Inflammatory macrophage treated with lipopolysaccharide for 1 hour (primary cell): Measurements from ENCODE around the gene FSCN2.
A peak's percentile ranks its signal among the peaks of the same experiment; 100 is the strongest.

ENCODE experiments used
- DNase-seq, 2 donors: peaks; one replicate each; pipeline ENCODE4 v3.0.0-alpha.2; 2020 to 2022

FSCN2 gene

DNA sequence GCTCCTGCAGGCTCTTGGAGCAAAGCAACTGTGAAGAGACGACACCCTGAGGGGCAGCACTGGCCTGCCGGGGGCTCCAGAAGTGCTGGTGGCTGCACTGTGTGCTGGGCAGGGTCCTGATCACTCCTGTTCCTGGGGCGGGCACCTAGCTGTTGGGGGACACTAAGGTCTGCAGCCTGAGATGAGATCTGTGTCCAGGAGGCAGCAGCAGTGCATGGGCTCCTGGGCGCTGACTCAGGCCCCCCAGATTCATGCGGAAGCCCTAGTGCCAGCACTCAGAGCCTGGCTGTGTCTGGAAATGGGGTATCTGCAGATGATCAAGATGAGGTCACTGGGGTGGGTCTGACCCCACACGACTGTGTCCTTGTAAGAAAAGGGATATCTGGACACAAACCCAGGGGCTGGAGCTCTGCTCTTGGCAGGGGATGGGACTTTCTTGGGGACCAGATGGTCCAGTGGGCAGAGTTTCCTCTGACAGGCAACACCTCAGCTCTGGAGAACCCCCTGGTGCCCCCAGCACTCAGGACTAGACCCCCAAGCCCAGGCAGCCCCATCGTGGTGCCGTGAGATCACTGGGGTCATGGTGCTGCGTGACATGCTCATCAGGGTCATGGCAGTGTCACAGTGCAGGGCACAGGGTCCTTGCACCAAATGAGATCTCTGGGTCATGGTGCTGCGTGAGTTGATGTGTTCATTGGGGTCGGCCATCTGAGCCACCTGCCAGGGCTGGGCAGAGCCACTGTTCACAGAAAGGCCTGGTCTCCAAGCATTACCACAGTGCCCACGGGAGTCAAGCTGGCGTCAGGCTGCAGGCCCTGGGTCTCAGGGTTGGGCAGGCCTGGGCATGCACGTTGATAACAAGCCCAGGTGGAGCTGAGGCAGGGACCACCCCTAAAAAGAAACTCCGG lies 14.5 kb downstream of the FSCN2 start:
- DNase-seq, result no peak

DNA sequence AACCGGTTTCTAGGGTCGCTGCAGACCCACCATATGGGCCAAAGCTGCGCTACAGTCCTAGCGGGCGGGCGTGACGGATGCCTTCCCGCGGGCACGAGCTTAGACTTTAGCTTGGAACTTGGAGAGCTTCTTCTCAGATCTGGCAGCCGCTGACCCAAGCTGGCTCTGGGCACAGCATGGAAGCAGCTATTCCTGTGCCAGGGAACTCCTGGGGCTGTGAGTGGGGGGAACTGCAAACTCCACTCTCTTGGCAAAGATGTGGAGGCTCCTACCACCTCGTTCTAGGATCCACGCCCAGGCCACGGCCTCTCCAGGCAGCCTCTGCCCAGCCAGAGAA lies 15.1 kb downstream of the FSCN2 start:
- DNase-seq, result no peak

DNA sequence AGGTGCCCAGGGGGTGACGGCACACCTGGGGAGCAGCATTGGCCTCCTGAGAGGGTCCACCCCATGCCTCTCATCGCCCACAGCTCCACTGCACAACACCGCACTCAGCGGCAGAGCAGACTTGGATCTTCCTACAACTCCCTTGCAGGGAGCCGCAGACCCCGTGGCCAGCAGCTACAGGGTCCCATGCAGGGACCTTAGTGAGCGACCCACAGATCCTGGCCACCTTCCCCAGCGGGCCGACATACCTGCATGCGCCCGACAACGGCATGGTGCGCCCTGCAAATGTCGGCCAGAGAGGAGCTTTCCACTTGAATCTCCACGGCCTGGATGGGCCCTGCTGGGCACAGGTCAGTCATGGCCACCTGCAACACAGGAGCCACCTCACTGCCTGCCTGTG lies 15.6 kb downstream of the FSCN2 start:
- no peak for DNase-seq

DNA sequence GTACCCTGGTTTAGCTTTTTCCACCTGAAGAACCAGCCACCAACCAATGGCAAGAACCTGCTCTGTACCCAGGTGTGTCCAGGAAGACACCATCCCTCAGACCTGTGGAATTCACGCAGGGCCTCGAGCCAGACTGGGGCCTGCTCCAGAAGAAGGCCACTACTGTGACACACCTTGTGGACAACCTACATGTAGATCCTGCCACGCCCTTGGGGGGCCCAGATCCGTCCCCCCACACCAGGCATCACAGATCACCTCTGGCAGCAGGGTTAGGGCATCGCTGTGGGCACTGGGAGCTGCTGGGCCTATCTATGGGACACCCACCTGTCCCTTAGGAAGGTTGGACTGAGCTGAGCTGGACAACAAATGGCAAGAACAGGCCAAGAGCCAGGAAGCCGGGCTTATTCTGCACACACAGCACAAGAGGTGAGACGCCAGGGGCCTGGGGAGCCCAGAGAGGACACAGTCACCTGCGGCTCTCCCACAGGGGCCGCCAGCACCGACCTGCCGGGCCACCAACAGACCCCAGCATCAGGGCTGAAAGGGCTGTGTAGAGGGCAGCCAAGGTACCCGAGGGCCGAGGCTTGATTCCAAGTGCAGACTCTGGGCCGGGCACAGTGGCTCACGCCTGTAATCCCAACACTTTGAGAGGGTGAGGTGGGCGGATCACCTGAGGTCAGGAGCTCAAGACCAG lies 16.3 kb downstream of the FSCN2 start:
- DNase-seq, result no peak

- DNase-seq, result no peak
These were observed 17.2 kb downstream of the FSCN2 start for GRCh38 chr17:81545160-81545949.

- no peak for DNase-seq
These were observed 18.9 kb downstream of the FSCN2 start for GRCh38 chr17:81546906-81547613.

- no peak for DNase-seq
These were observed 19.4 kb downstream of the FSCN2 start for GRCh38 chr17:81547614-81547982.

DNA sequence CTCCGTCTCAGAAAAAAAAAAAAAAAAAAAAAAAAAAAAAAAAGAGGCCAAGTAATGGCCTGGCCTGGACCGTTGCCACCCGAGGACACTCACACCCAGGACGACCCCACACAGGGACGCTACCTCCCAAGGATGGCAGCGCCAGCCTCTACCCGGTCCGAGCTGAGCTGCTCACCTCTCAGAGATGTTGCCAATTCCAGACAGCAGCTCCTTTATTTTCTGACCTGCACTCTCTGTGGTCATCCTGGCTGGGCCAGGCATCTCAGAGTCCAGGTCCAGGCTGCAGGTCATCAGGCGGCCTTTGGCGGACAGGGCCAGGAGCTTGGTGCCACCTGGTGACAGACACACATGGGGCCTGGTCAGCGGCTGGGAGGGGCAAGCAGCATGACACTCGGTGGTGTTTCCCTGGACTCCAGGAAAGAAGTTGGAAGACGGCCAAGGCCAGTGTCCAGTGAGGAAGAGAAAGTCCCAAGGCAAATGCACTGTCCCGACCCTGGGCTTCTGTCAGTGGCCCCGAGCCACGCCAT lies 20.9 kb downstream of the FSCN2 start:
- no peak for DNase-seq

GRCh38 chr17:81549826-81550225 lies 21.6 kb downstream of the FSCN2 start:
- no peak for DNase-seq

GRCh38 chr17:81550285-81550684 lies 22.1 kb downstream of the FSCN2 start:
- DNase-seq, result no peak

DNA sequence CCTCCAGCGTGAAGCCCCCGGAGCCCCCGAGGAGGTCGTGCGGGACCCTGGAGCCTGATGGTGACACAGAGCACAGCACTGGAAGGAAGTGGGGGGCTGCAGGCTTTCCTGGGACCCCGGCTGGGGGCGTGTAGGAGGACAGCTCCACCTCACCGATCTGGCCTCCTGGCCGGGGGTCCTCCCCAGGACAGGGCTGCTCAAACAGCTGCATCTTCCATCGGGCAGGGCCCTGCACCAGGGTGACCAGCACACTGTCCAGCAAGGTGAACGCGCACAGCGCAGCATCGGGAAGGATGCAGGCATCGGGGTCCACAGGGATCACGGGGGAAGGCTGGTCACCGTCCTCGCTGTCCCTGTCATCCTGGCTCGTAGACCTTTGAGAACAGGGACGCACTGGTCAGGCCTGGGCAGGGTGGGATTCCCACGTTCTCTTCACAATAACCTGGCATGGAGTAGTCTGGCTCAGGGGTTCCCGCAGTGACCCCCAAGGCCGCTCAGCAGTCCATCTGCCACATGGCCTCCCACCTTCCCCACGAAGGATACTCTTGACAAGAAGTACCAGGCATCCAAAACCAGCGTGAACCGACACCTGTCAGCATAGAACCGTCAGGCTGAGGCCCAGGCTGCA lies 22.8 kb downstream of the FSCN2 start:
- DNase-seq, result no peak

DNA sequence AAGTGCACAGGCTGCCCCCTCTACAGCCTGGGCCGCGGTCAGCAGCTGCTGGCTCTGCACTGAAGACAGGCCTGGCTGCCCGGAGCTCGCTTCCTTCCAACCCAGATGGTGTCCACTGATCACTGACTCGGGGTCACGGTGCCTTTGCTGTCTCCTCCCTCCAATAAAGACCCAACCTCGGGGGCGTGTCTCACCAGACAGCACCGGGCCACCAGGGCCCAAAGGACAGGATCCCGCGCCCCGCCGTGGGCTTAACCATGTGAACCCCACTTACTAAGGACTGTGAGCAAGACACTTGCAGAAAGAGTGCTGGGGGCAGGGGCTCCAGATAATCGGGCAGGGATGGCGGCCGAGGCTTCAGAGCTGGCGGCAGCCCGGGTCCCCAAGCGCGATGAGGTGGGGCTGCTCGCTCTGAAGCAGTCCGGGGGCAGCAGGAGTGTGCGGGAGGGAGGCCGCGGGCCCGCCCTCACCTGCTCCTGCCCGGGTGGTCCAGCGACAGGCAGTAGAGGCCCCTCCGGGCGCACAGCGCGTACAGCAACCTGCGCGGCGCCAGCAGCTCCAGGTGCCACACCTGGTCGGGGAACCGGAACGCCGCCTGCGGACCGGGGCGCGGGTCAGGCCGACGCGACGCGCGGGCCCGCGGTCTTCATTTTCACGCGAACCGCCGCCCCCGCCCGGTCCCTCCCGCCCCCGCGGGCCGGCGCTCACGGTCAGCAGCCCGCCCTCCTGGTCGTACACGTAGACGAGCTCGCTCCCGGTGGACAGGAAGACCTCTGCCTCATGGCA lies 23.5 kb downstream of the FSCN2 start:
- DNase-seq, result no peak

DNA sequence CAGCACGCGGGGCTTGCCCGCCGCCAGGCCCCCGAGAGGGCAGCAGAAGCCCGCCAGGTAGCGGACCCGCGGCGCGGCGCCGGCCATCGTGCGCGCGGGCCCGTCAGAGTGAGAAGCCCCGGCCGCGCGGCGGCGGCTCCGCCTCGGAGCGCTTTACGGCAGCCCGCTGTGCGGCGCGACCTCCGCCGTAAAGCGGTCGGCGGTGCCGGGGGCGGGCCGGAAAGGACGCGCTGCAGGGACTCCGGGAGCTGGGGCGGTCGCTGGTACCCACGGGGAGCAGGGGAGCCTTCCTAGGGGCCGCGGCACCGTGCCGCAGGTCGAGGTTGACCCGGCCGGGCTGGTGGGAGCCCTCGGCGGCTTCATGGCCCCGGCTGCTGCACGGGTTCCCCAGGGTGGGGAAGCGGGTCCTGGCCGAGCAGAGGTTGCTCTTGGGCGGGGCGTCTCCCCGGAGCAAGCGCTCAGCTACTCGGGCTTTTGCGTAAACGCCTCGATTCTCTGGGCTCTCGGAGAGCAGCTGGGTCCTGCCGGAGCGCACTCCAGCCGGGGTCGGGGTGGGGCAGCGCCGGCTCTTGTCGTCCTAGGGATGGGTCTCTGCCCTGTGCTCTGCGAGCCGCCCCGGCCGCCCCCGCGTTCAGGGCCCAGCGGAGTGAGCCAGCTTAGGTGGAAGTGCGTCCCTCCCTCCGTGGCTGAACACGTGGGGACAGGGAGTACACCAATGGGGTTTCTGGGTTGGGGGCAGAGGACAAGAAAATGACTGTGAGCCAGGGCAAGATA lies 24.3 kb downstream of the FSCN2 start, which contains the start of gene FAAP100:
FAAP100 (minus strand) TSS at position 110 of the 774 bp plus-strand sequence; CDS start at position 87, 23 bp downstream.
- peak; percentile 76 to 87 for DNase-seq

DNA sequence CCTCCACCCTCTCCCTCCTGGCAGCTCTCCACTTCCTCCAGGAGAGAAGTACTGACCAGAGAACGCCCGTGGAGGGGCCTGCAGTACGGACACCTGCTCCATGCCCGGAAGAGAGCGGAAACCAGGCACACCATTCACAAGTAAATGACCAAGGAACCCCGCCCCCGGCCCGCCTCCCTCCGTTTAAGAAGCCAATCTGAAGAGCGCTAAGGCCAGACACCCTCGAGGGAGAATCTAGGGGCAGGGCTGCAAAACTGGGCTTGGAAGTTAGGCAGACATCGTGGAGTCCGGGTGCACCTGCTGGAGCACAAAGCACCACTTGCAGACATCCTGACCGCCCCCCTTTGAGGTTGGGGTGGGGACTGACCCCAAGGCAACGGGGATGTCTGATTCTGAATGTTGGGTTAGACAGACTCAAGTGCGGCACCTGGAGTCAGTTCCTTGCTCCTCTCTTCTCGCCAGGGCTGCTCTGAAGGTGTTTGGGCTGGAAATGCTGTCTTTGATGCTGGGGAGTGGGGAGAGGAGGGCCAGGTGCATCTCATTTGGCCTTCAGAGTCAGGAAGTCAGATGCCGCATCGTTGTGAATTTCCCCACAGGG lies 24.9 kb downstream of the FSCN2 start:
- peak; percentile 72 to 81 for DNase-seq

DNA sequence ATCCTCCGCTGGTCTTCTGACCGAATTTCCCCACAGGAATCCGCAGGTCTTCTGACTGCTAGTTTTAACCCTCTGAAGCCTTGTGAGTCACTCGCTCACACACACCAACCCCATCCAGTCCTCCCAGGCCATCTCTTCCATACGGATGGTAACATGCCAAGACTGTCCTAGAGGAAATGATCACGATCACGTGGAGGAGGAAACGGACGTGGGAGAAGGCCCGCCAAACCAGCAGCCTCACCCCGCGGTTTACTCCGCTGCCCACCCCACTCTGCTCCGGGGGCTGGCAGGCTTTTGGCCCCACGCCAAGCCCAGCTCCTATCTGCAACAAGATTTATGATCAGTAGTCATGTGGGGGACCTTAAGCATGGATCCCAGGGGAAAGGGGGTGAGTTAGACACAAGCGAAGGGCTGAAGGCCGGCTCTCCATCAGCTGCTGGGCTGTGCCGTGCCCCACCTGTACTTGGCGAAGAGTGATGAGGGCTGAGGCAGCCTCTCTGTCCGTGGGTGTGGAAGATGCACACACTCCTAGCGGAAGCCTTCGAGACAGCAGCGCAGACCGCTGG lies 25.5 kb downstream of the FSCN2 start:
- DNase-seq, result peak; percentile 56 to 77

DNA sequence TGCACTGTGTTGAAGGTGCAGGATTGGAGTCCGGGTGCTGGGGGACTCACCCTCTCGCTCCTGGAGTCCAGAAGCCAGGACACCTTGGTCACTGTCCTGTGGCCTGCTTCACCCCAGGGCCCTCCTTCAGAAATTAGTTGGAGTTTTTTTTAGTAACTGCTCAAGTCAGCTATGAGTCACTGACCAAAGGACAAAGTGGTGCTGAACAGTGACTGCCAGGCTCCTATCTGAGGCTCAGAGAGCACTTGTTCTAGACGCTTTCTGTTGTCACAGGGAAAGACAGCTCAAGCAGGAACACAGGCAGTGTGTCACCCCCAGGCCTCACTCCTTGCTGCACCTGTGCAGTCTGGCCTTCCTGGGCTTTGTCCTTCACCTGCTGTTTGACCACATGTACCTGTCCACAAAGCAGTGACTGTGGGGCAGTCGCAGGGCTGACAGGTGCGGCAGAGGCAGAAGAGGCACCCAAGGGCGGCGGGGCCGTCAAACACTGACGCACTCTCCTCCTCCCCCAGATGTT lies 28.1 kb downstream of the FSCN2 start:
- DNase-seq, result peak in 1 of 2 donors; percentile 16

GRCh38 chr17:81556863-81557262 lies 28.7 kb downstream of the FSCN2 start:
- DNase-seq, result no peak

- no peak for DNase-seq
These were observed 29.3 kb downstream of the FSCN2 start for GRCh38 chr17:81557276-81558114.
